HCT116 (cell line): Measurements from ENCODE around the gene XRCC3. TPM values are rescaled to one million over a fixed set of nuclear protein-coding genes. Genes with fewer than 3 reads are reported as not detected.

Source experiments
- ATAC-seq: fragments of 200-7000 bp; cut with Tn5 transposase; 2 replicates; pipeline ENCODE4 v1.9.1; 2020; ENCODE audit warnings: mild to moderate bottlenecking, moderate library complexity
- BruUV-seq: library from RNA; stranded (reverse); fragments of 400-500 nt; replicated peaks from 2 replicates; lab custom pipeline; 2021; lab: Mats Ljungman, UMichigan
- CTCF ChIA-PET: fragments of 300-600 bp; sonication (Branson Sonifier 250); formaldehyde crosslinking; loops from one replicate; lab custom pipeline; 2021; ENCODE audit warnings: antibody characterized with exemption; lab: Charles Lee
- POLR2A ChIA-PET: fragments of 300-600, 350-600 bp; sonication (Branson Sonifier 250); formaldehyde crosslinking; loops from one replicate; lab custom pipeline; 2021; ENCODE audit warnings: antibody characterized with exemption; lab: Charles Lee
- RAD21 ChIA-PET, 2 experiments: fragments of 300-600 bp; sonication (Branson Sonifier 250); formaldehyde crosslinking; loops; one replicate each; lab custom pipeline; 2023; ENCODE audit warnings: low total read pairs in 2 of 2; ENCODE audit not compliant: uncharacterized antibody in 2 of 2, unreplicated experiment in 2 of 2, low non-redundant PET in 1 of 2; lab: Charles Lee
- DNase-seq: peaks from one replicate; pipeline ENCODE4 v3.0.0-alpha.2; 2010; ENCODE audit warnings: low read depth, low spot score
- H2AFZ ChIP-seq: fragments of 200-600 bp; shearing (Covaris generic), sonication (generic); 2 replicates; pipeline ENCODE4 v1.6.1; 2017; ENCODE audit warnings: low read depth, mixed run types, mixed read lengths, antibody characterized with exemption, low read length; ENCODE audit not compliant: poor library complexity, severe bottlenecking
- H3K27ac ChIP-seq: 2 replicates; pipeline ENCODE4 v1.5.1; 2012; ENCODE audit warnings: low read depth, low read length
- H3K27me3 ChIP-seq: fragments of 200-600 bp; sonication (generic); 2 replicates; pipeline ENCODE4 v1.6.1; 2016; ENCODE audit warnings: mixed run types, low read length, mixed read lengths; ENCODE audit not compliant: insufficient read depth
- H3K36me3 ChIP-seq, 2 experiments: fragments of 200-500 bp in 1 of 2; fragments of 200-600 bp in 1 of 2; sonication (Bioruptor generic) in 1 of 2; sonication (generic) in 1 of 2; 2 replicates each; pipeline versions ENCODE4 v1.5.1 to v1.6.1; 2014 to 2016; ENCODE audit warnings: low read length in 2 of 2, inconsistent platforms in 1 of 2, mixed read lengths in 1 of 2, mixed run types in 1 of 2; ENCODE audit not compliant: insufficient read depth in 2 of 2, control insufficient read depth in 1 of 2
- H3K4me1 ChIP-seq, 2 experiments: fragments of 200-600 bp in 1 of 2; sonication (generic) in 1 of 2; 2 replicates each; pipeline versions ENCODE4 v1.5.1 to v1.6.1; 2012 to 2017; ENCODE audit warnings: low read length in 2 of 2, inconsistent platforms in 1 of 2, mild to moderate bottlenecking in 1 of 2, mixed read lengths in 1 of 2, mixed run types in 1 of 2, moderate library complexity in 1 of 2; ENCODE audit not compliant: insufficient read depth in 2 of 2, control insufficient read depth in 1 of 2
- H3K4me2 ChIP-seq: fragments of 200-600 bp; sonication (generic); 2 replicates; pipeline ENCODE4 v1.6.1; 2017; ENCODE audit warnings: mixed run types, low read length, mixed read lengths
- H3K4me3 ChIP-seq, 2 experiments: fragments of 200-600 bp in 1 of 2; sonication (generic) in 1 of 2; replicated peaks in 1 of 2; 2 replicates each; pipeline ENCODE4 v1.5.1; 2011 to 2016; ENCODE audit warnings: low read length in 2 of 2, control low read depth in 1 of 2, low read depth in 1 of 2, mild to moderate bottlenecking in 1 of 2, mixed read lengths in 1 of 2, mixed run types in 1 of 2
- H3K79me2 ChIP-seq: fragments of 200-600 bp; sonication (generic); 2 replicates; pipeline ENCODE4 v1.6.1; 2017; ENCODE audit warnings: mild to moderate bottlenecking, mixed run types, low read length, moderate library complexity, mixed read lengths; ENCODE audit not compliant: insufficient read depth
- H3K9ac ChIP-seq: fragments of 200-600 bp; sonication (generic); 2 replicates; pipeline ENCODE4 v1.6.1; 2016; ENCODE audit warnings: low read length, mixed read lengths
- H3K9me2 ChIP-seq: fragments of 200-600 bp; sonication (generic), shearing (Covaris generic); 2 replicates; pipeline ENCODE4 v1.6.1; 2017; ENCODE audit warnings: mixed run types, mild to moderate bottlenecking, moderate library complexity; ENCODE audit not compliant: insufficient read depth
- H3K9me3 ChIP-seq, 2 experiments: fragments of 200-500 bp in 1 of 2; fragments of 200-600 bp in 1 of 2; sonication (Bioruptor generic) in 1 of 2; sonication (generic) in 1 of 2; 2 replicates each; pipeline ENCODE4 v1.6.1; 2014 to 2017; ENCODE audit warnings: low read length in 2 of 2, mixed read lengths in 2 of 2, inconsistent platforms in 1 of 2, low read depth in 1 of 2, mild to moderate bottlenecking in 1 of 2, mixed run types in 1 of 2, moderate library complexity in 1 of 2; ENCODE audit not compliant: control insufficient read depth in 1 of 2, insufficient read depth in 1 of 2
- H4K20me1 ChIP-seq: fragments of 200-600 bp; sonication (generic), shearing (Covaris generic); 2 replicates; pipeline ENCODE4 v1.6.1; 2017; ENCODE audit warnings: mixed run types, mild to moderate bottlenecking, moderate library complexity; ENCODE audit not compliant: insufficient read depth
- CBX3 ChIP-seq: IDR thresholded peaks from 2 replicates; pipeline ENCODE4 v1.6.1; 2012; ENCODE audit warnings: low read depth
- EZH2phosphoT487 ChIP-seq: fragments of 200-600 bp; IDR thresholded peaks from 2 replicates; pipeline ENCODE4 v1.6.1; 2018; ENCODE audit warnings: antibody characterized with exemption, borderline replicate concordance
- POLR2AphosphoS5 ChIP-seq: IDR thresholded peaks from 2 replicates; pipeline ENCODE4 v1.6.1; 2011; ENCODE audit warnings: mild to moderate bottlenecking, low read depth, low read length, moderate library complexity
- ZNF274 ChIP-seq: fragments of 200-500 bp; sonication (Bioruptor generic); IDR thresholded peaks from 2 replicates; pipeline ENCODE4 v1.6.1; 2014; ENCODE audit warnings: mild to moderate bottlenecking, low read depth, low read length, inconsistent platforms
- intact Hi-C: fragments of 100-400 bp; cut with micrococcal nuclease; formaldehyde crosslinking; loops from 2 replicates; pipeline ENCODE4 v1.10.0; 2022
- total RNA-seq: library from RNA; stranded (reverse); gene quantifications from one replicate; pipeline ENCODE4 v1.2.1, GENCODE V29; 2021; ENCODE audit not compliant: unreplicated experiment
- TF ChIP-seq, protein P1 (sequence below): IDR thresholded peaks from 2 replicates; pipeline ENCODE4 v1.6.1; 2012; ENCODE audit warnings: low read depth

The XRCC3 gene
- total RNA-seq, 1 experiment from 2014 or later, result 48.7 TPM

DNA sequence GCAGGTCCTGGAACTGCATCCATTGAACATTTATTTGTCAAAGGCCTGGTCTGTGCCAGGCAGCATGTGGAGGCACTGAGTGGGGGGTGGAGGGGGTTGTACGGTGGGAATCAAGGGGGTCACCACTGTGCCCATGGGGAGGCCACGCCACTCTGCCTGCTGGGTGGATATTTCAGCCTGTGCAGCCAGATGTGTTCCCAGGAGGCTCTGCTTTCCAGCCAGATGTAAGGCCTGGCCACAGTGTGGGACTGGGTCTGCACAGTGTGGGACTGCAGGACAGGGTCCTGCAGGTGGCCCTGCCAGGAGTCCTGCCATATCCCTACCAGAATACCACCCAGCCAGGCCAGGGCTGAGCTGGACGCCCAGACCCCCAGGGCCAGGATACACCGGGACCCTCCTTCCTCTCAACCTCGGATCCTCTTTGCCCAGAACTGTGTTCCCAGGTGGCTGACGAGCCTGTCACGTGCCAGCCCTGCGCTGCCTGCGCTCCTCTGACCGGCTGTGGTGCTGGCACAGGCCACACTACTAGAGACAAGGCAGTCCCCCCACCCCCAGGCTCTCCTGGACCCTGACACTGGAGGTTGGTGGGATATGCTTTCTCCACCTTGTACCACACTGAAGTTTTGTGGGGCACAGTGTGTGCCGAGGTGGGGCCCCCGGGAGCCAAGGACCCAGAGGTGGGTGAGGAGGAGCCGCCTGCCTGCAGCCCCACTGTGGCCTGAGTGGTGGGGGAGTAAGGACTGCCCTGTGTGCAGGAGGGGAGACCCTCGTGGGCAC lies 17.5 kb downstream of the XRCC3 start:
- no peak overlapping the region for H3K4me2 ChIP-seq
- CTCF ChIA-PET, result no interaction called here
- H3K9me2 ChIP-seq, result no peaks in the 10 kb centered on the region
- DNase-seq (no peak), ATAC-seq (peak; percentile 6; the same call in 1 of the 2 replicates)
- H3K36me3 ChIP-seq, result peaks cover 4 to 8% of the 10 kb centered on the region in 2 experiments; a peak in 3 of 4 replicates
- no peaks in the 10 kb centered on the region for H4K20me1 ChIP-seq
- no TSS peak for BruUV-seq
- intact Hi-C loops, result no loop called here
- TF ChIP-seq POLR2AphosphoS5, result peak; percentile 6; the same call in 1 of the 2 replicates
- TF ChIP-seq EZH2phosphoT487, result no peak
- TF ChIP-seq CBX3, result no peak
- TF ChIP-seq, protein P1, sequence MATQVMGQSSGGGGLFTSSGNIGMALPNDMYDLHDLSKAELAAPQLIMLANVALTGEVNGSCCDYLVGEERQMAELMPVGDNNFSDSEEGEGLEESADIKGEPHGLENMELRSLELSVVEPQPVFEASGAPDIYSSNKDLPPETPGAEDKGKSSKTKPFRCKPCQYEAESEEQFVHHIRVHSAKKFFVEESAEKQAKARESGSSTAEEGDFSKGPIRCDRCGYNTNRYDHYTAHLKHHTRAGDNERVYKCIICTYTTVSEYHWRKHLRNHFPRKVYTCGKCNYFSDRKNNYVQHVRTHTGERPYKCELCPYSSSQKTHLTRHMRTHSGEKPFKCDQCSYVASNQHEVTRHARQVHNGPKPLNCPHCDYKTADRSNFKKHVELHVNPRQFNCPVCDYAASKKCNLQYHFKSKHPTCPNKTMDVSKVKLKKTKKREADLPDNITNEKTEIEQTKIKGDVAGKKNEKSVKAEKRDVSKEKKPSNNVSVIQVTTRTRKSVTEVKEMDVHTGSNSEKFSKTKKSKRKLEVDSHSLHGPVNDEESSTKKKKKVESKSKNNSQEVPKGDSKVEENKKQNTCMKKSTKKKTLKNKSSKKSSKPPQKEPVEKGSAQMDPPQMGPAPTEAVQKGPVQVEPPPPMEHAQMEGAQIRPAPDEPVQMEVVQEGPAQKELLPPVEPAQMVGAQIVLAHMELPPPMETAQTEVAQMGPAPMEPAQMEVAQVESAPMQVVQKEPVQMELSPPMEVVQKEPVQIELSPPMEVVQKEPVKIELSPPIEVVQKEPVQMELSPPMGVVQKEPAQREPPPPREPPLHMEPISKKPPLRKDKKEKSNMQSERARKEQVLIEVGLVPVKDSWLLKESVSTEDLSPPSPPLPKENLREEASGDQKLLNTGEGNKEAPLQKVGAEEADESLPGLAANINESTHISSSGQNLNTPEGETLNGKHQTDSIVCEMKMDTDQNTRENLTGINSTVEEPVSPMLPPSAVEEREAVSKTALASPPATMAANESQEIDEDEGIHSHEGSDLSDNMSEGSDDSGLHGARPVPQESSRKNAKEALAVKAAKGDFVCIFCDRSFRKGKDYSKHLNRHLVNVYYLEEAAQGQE, result no peak
- TF ChIP-seq ZNF274, result no peak
- H3K9ac ChIP-seq, result no peak overlapping the region
- H3K79me2 ChIP-seq, result peaks cover 7% of the 10 kb centered on the region; the same call in 1 of the 2 replicates
- POLR2A ChIA-PET, result no interaction called here
- H3K27ac ChIP-seq, result peak overlapping the region; percentile 7; the same call in 1 of the 2 replicates
- H3K9me3 ChIP-seq, result no peaks in the 10 kb centered on the region
- H2AFZ ChIP-seq, result no peak overlapping the region
- no peaks in the 10 kb centered on the region for H3K27me3 ChIP-seq
- RAD21 ChIA-PET, result no interaction called here
- H3K4me3 ChIP-seq, result no peak overlapping the region
- H3K4me1 ChIP-seq, result no peaks in the 10 kb centered on the region
